HS-27A (cell line): ENCODE data around the gene CCDC141.

Source experiments
- DNase-seq: peaks from one replicate; pipeline ENCODE4 v3.0.0-alpha.2; 2012; ENCODE audit warnings: low read depth, missing footprints

The CCDC141 gene

GRCh38 chr2:178910005-178910404 lies 139.9 kb downstream of the CCDC141 start:
- no peak for DNase-seq

DNA sequence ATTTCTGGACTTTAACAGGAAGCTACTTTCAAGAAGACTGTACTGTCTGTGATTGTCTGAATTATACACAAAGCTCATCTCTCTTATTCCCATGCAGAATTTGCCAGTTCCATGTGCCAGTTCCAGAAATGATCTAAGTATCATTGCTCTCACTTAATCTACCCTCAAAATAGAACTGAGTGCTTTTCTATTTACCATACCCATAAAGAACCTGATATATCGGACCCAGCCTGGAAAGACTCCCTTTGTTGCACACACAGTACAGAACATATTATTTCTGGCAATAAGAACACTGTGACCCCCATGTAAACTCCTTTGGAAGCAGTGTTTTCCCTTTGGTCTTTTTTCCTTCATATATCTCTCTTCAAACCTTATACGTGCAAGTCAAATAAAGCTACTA lies 140.4 kb downstream of the CCDC141 start:
- DNase-seq: no peak

- DNase-seq: no peak
Observed at GRCh38 chr2:178908810-178909209, 141.1 kb downstream of the CCDC141 start.

DNA sequence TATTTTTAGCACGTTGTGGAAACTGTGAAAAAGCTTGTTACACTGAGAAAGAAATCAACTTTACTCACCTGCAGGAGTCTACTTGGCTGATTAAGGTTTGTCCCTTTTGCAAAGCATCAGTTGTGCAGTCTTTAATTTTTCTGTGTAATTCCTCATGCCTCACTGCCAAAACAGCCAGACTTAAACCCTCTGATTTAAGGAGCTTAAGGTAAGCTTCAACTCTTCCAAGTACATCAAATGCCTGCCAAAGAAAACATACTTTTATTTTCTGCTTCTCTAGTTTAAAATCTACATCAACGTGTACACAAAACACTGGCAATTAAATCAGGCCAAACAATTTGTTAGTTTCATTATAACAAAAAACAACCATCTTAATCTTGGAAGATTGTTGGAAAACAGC lies 144.7 kb downstream of the CCDC141 start:
- no peak for DNase-seq

- no peak for DNase-seq
Observed at GRCh38 chr2:178899656-178900055, 150.3 kb downstream of the CCDC141 start.

- DNase-seq: no peak
Observed at GRCh38 chr2:178895872-178896271, 154.1 kb downstream of the CCDC141 start.

GRCh38 chr2:178895171-178895570 lies 154.8 kb downstream of the CCDC141 start:
- no peak for DNase-seq

DNA sequence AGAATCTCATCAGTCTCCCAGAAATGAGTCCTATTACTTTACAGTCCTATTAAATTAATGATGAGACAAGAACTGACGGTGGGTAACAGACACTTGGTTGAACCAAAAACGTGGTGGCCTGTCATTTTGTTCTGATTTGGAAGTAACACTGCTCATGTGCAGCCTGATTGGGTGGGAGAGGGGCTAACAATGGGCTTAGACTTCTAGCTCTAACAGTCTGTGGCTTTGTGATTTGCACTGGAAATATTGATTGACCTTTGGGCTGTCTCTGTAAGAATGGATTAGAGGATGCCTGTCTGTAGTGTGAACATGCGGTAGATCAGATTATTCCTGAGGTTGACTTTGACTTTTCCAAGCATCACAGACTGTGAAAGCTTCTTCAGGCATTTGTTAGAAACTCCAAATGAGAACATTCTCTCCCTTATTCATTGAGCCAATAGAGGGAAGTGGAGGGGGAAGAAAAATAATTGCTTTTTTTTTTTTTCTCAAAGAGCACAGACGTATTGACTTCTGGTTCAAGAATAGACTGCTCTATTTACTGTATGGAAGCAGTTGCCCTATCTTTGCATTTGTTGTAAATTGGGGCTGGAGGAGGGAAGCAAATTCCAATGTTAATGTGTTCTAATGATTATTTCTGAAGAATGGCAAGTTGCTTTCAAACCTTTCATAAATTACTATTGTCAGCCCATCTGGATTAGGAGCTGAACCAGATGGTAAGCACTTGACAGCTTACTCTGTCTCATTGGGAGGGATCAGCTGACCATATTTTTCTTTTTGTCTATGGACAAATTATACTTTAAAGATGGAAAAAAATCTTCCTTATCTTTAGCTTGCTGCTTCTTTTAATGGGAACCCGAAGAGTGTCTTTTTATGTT lies 156.9 kb downstream of the CCDC141 start:
- no peak for DNase-seq

- DNase-seq: no peak
Observed at GRCh38 chr2:178891959-178892485, 157.9 kb downstream of the CCDC141 start.

DNA sequence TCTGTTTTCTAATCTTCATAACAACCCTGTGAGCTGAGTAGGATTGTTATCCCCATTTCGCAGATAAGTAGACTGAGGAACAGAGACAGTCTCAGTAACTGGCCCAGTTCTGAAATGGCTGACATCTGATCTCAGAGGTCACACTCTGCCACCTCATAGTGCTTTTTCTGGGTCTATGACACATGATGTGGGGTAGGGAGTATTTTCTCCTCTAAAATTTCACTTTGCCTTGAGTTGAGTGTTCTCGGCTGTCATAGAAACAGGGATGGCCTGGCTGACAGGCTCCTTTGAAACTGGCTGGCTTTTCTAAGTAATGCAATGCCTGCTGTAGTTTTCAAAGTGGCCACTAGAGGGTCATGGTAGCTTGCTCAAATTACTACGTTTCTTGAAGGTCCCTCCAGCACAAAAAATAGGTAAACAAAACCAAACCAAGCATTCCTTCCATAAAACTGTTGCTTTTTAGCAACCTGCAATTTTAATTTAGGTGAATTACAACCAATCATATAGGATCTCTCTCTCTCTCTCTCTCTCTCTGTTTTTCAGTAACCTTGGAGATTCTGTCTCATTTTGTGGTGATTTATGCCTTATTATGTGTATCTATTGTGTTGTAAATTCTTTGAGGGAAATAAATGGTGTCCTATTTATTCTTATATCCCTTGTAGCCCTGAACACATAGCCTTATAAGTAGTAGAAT lies 158.5 kb downstream of the CCDC141 start:
- DNase-seq: no peak

DNA sequence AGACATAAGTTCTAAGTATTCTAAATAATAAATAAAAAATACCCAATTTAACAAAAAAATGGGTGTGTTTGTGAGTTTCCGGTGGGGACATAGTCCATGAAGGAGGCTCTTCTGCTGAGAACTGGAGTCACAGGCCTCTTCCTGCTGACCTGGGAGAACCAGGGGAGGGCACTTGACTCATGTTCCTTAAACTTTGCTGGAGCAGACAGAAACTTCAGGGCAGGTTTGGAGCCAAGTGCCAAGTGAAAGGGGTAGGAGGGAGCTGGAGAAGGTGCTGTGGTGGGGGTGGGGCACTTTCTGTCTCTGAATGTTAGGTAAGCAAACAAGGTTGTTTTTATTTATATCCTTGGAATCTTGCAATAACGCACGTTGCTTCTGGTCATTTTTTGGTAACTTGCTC lies 163.9 kb downstream of the CCDC141 start:
- DNase-seq: no peak

- DNase-seq: no peak
Observed at GRCh38 chr2:178884440-178884839, 165.5 kb downstream of the CCDC141 start.

DNA sequence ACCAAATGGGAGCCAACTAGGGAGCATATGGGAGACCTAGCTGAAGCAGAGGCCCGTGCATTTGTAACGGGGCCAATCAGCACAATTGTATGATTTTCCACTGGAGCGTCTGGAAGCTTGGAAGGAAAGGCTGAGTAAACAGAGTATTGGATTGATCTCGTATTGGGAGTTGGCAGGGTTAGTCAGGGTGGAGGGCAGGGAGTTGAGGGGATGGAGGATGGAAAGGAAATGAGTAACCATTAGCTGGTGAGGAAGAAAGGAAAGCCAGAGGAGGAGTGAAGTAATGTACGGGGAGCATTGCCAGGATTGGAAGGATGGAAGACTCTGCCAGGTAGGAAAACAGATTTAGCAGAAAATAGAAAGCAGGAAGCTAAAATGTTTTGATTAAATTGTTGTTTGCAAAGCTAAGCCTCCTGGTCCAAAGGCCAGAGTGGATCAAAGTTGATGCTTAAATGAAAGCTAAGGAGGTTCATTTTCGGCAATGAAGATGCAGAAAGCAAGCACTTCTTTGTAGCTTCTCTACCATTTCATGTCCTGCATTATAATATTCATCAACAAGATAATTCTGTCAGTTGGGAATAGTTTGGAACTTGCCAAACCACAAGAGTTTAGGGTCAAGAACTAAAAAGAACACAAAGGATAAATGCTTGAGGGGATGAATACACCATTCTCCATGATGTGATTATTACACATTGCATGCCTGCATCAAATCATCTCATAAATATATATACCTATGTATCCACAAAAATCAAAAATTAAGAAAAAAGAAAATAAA lies 167.1 kb downstream of the CCDC141 start:
- DNase-seq: no peak

DNA sequence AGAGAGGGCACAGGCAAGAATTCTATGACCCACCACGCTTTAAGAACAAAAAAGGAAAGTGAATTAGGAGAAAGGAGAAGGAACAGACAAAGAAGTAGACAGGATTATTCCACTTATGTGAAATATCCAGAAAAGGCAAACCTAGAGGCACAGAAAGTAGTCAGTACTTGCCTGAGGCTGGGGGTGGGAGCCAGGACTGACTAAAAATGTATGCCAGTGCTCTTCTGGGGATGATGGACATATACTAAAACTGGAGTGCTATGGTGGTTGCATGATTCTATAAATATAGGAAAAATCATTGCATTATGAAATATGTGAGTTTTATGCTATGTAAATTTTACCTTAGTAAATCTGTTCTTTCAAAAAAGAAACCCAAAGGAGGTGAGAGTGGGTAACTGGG lies 168.9 kb downstream of the CCDC141 start:
- no peak for DNase-seq

DNA sequence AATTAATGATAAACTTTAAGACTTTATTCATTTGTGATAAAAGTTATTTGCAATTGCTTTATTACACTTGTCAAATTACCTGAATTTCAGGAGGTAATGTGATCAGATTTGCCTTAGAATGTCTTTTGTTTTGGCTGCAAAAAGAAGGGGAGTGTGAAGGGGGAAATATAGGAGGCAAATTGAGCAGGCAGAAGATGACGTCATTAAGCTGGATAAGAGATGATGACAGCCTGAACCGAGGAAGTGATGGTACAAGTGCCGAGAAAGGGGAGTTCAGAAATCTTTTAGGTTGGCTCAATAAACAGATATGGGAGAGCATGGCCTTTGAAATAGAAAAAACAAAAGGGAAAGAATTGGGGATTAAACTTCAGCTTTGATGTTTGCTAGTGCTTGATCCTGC lies 169.7 kb downstream of the CCDC141 start:
- DNase-seq: no peak

GRCh38 chr2:178877874-178878273 lies 172.1 kb downstream of the CCDC141 start:
- no peak for DNase-seq

GRCh38 chr2:178874529-178875240 lies 175.3 kb downstream of the CCDC141 start:
- DNase-seq: no peak

- no peak for DNase-seq
Observed at GRCh38 chr2:178873912-178874311, 176.0 kb downstream of the CCDC141 start.

DNA sequence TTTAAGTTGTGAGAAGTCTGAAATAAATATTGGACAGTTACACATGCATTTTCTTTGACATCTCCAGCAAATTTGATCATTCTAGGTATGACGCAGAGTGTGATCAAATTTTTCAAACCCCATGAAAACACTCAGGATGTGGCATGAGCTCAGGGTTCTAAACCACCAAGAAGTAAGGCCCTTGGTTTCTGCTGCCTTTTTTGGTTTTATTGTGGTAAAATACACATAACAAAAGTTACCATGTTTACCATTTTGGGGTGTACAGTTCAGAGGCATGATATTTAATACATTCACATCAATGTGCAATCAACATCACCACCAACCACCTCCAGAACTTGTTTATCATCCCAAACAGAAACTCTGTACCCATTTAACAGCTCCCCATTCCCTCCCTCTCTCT lies 178.4 kb downstream of the CCDC141 start:
- DNase-seq: no peak

DNA sequence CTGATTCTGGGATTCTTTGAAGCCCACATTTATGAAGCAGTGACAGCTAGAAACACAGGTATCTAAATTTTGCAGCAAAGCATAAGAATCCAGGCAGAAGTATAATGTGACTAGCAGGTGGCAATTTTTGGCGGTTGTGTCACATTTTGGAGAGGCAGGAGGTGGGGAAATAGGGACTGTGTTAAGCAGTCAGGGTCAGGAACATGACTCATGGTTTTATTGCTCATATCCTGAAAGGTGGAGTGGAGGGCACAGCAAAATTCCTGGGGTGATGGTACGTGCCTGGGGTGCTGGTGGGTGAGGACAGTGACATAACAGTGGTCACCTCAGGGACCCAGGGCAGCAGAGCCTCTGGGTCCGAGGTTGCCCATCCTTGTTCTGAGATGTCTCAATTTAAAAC lies 179.2 kb downstream of the CCDC141 start:
- no peak for DNase-seq

DNA sequence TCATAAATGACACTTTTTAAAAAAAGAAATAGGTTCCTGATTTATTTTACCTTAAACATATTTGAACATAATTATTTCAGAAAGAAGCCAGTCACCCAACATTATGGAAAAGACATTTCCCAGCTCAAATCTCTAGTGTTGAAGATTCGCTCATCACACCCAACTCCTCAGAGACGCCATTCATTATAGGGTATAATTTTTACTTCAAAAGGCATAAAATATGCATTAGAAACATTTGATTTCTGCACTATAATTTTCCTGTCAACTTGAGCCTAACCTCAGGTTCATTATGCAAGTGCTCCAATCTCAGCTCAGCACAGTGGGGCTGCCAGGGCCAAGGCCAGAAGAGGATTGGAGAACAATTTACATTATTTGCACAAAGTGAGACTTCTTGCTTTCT lies 183.9 kb downstream of the CCDC141 start:
- DNase-seq: no peak
